Hematopoietic multipotent progenitor cell treated with erythropoietin and hydrocortisone succinate and interleukin-3 and kit ligand, for 8 days (in vitro differentiated cells): ENCODE results near the gene PSMA2.

Source experiments
- DNase-seq: peaks from one replicate; pipeline ENCODE4 v3.0.0-alpha.2; 2015

The PSMA2 gene

GRCh38 chr7:42939457-42940240 lies 7.7 kb upstream of the PSMA2 start:
- no peak for DNase-seq

- DNase-seq: no peak
Observed at GRCh38 chr7:42935861-42936260, 3.9 kb upstream of the PSMA2 start.

GRCh38 chr7:42934291-42934690 lies 2.3 kb upstream of the PSMA2 start:
- no peak for DNase-seq

- DNase-seq: peak; percentile 35
Observed at GRCh38 chr7:42932811-42933591, 1.0 kb upstream of the PSMA2 start.

GRCh38 chr7:42931447-42931833 lies 534 bp downstream of the PSMA2 start:
- peak; percentile 23 for DNase-seq

GRCh38 chr7:42930889-42931288 lies 1.1 kb downstream of the PSMA2 start:
- DNase-seq: peak; percentile 32

GRCh38 chr7:42929449-42929848 lies 2.5 kb downstream of the PSMA2 start:
- no peak for DNase-seq

GRCh38 chr7:42928754-42929153 lies 3.2 kb downstream of the PSMA2 start:
- no peak for DNase-seq

GRCh38 chr7:42926204-42926603 lies 5.8 kb downstream of the PSMA2 start:
- DNase-seq: no peak

GRCh38 chr7:42925630-42926029 lies 6.3 kb downstream of the PSMA2 start:
- no peak for DNase-seq

- no peak for DNase-seq
Observed at GRCh38 chr7:42924223-42924838, 7.6 kb downstream of the PSMA2 start.

GRCh38 chr7:42922017-42922753 lies 9.8 kb downstream of the PSMA2 start:
- no peak for DNase-seq

- no peak for DNase-seq
Observed at GRCh38 chr7:42915356-42915755, 16.6 kb downstream of the PSMA2 start.

GRCh38 chr7:42914421-42915045 lies 17.4 kb downstream of the PSMA2 start:
- peak; percentile 30 for DNase-seq

- no peak for DNase-seq
Observed at GRCh38 chr7:42914009-42914408, 18.0 kb downstream of the PSMA2 start.

- DNase-seq: peak; percentile 73
Observed at GRCh38 chr7:42913591-42913990, 18.4 kb downstream of the PSMA2 start.

- DNase-seq: peak; percentile 94
Observed at GRCh38 chr7:42911454-42912447, 20.2 kb downstream of the PSMA2 start, which contains the start of gene C7orf25. Gene C7orf25 (minus strand): TSS chr7:42912070. CDS start chr7:42910900, 1,170 bp downstream.

- DNase-seq: no peak
Observed at GRCh38 chr7:42910306-42910705, 21.7 kb downstream of the PSMA2 start.

- no peak for DNase-seq
Observed at GRCh38 chr7:42907316-42907715, 24.7 kb downstream of the PSMA2 start.

- DNase-seq: no peak
Observed at GRCh38 chr7:42906181-42906580, 25.8 kb downstream of the PSMA2 start.

- no peak for DNase-seq
Observed at GRCh38 chr7:42902331-42902730, 29.6 kb downstream of the PSMA2 start.
